GM23248 (cell line): ENCODE data around the gene FSTL3. TPM values are rescaled to one million over a fixed set of nuclear protein-coding genes. Genes with fewer than 3 reads are reported as not detected.
"Not testable (repeated sequence)": the region's sequence is repeated elsewhere in the genome, so short reads cannot be mapped to it uniquely, and the experiment has no call there.

ENCODE experiments used
- DNase-seq: peaks from one replicate; pipeline ENCODE4 v3.0.0-alpha.2; 2015
- H2AFZ ChIP-seq: fragments of 200-600 bp; sonication (generic); 2 replicates; pipeline ENCODE4 v1.6.1; 2016; ENCODE audit warnings: antibody characterized with exemption
- H3F3A ChIP-seq: fragments of 200-600 bp; sonication (generic); 2 replicates; pipeline ENCODE4 v1.6.1; 2016; ENCODE audit warnings: mild to moderate bottlenecking, antibody characterized with exemption, mixed run types; ENCODE audit not compliant: insufficient read depth
- H3K27ac ChIP-seq: fragments of 200-600 bp; sonication (generic); 2 replicates; pipeline ENCODE4 v1.5.1; 2016; ENCODE audit warnings: mild to moderate bottlenecking
- H3K27me3 ChIP-seq: fragments of 200-600 bp; sonication (generic); replicated peaks from 2 replicates; pipeline ENCODE4 v1.6.1; 2016; ENCODE audit warnings: mild to moderate bottlenecking; ENCODE audit not compliant: insufficient read depth
- H3K36me3 ChIP-seq: fragments of 200-600 bp; sonication (generic); 2 replicates; pipeline ENCODE4 v1.6.1; 2016; ENCODE audit warnings: low read depth, mild to moderate bottlenecking
- H3K4me1 ChIP-seq: fragments of 200-600 bp; sonication (generic); 2 replicates; pipeline ENCODE4 v1.6.1; 2016; ENCODE audit warnings: mild to moderate bottlenecking; ENCODE audit not compliant: insufficient read depth
- H3K4me2 ChIP-seq: fragments of 200-600 bp; sonication (generic); one replicate; pipeline ENCODE4 v1.6.1; 2016; ENCODE audit warnings: mild to moderate bottlenecking; ENCODE audit not compliant: unreplicated experiment
- H3K4me3 ChIP-seq: fragments of 200-600 bp; sonication (generic); 2 replicates; pipeline ENCODE4 v1.5.1; 2016; ENCODE audit warnings: mild to moderate bottlenecking
- H3K79me2 ChIP-seq: fragments of 200-600 bp; sonication (generic); 2 replicates; pipeline ENCODE4 v1.6.1; 2016; ENCODE audit warnings: mild to moderate bottlenecking; ENCODE audit not compliant: insufficient read depth
- H3K9ac ChIP-seq: fragments of 200-600 bp; sonication (generic); 2 replicates; pipeline ENCODE4 v1.6.1; 2016; ENCODE audit warnings: mild to moderate bottlenecking
- H3K9me2 ChIP-seq: fragments of 200-600 bp; sonication (generic); 2 replicates; pipeline ENCODE4 v1.6.1; 2016; ENCODE audit warnings: mixed run types, mild to moderate bottlenecking, moderate library complexity; ENCODE audit not compliant: insufficient read depth
- H3K9me3 ChIP-seq: fragments of 200-600 bp; sonication (generic); one replicate; pipeline ENCODE4 v1.6.1; 2017; ENCODE audit warnings: low read depth
- H4K20me1 ChIP-seq: fragments of 200-600 bp; sonication (generic); 2 replicates; pipeline ENCODE4 v1.6.0; 2016; ENCODE audit not compliant: insufficient read depth
- EZH2 ChIP-seq: fragments of 200-600 bp; sonication (generic); IDR thresholded peaks from 2 replicates; pipeline ENCODE4 v1.6.1; 2018; ENCODE audit warnings: antibody characterized with exemption, mild to moderate bottlenecking; ENCODE audit not compliant: insufficient read depth, poor library complexity, severe bottlenecking
- EZH2phosphoT487 ChIP-seq: fragments of 200-600 bp; sonication (generic); IDR thresholded peaks from 2 replicates; pipeline ENCODE4 v1.6.1; 2018; ENCODE audit warnings: antibody characterized with exemption, moderate library complexity, mild to moderate bottlenecking, low read depth; ENCODE audit not compliant: insufficient read depth
- WGBS, 2 experiments: methylation state at CpG; one replicate each; pipeline ENCODE4 v1.1.6; 2015 to 2017; ENCODE audit warnings: low lambda C conversion rate in 2 of 2, low coverage in 1 of 2; ENCODE audit errors: missing lambda C conversion rate in 2 of 2; 5-methylcytosine and 5-hydroxymethylcytosine counted together
- in situ Hi-C: fragments of 300-500 bp; cut with MboI; formaldehyde crosslinking; loops from 2 replicates; pipeline ENCODE4 v1.15.0; 2020
- polyA plus RNA-seq: library from polyadenylated mRNA; unstranded; fragments of >200 nt; fragmentation: Nextera tagmentation; extraction: Ambion mirVana; gene quantifications from 2 replicates; pipeline ENCODE4 v1.2.1, GENCODE V29; 2016
- total RNA-seq: library from RNA; depleted of rRNA; stranded (reverse); fragments of >200 nt; shearing (Covaris generic); gene quantifications from 2 replicates; pipeline ENCODE4 v1.2.3, GENCODE V29; 2014

The FSTL3 gene
- total and polyA plus RNA-seq, 2 experiments from 2014 or later = 41.4 to 100 TPM

GRCh38 chr19:725461-726089 lies 49.4 kb downstream of the FSTL3 start:
- no peaks in the 10 kb centered on the region for H3K79me2 ChIP-seq
- in situ Hi-C loops = no loop called here
- 79 to 82% methylated on average over 13 of the region's 13 CpGs for WGBS, 2 experiments

GRCh38 chr19:726993-727956 lies 51.1 kb downstream of the FSTL3 start:
- H3K4me1 ChIP-seq = no peaks in the 10 kb centered on the region

More at GRCh38 chr19:725461-726089, 49.4 kb downstream of the FSTL3 start:
- H3K4me1 ChIP-seq = no peaks in the 10 kb centered on the region
- H3F3A ChIP-seq = no peaks in the 10 kb centered on the region
- H4K20me1 ChIP-seq = no peaks in the 10 kb centered on the region
- no peak overlapping the region for H3K4me3 ChIP-seq
- H3K27me3 ChIP-seq = no peaks in the 10 kb centered on the region
- no peak overlapping the region for H3K9ac ChIP-seq
- TF ChIP-seq EZH2phosphoT487 = no peak
- no peak for TF ChIP-seq EZH2
- H3K27ac ChIP-seq = no peak overlapping the region
- no peak for DNase-seq
- H3K36me3 ChIP-seq = no peaks in the 10 kb centered on the region
- H2AFZ ChIP-seq = no peak overlapping the region
- H3K9me3 ChIP-seq = no peaks in the 10 kb centered on the region
- no peak overlapping the region for H3K4me2 ChIP-seq
- no peaks in the 10 kb centered on the region for H3K9me2 ChIP-seq

DNA sequence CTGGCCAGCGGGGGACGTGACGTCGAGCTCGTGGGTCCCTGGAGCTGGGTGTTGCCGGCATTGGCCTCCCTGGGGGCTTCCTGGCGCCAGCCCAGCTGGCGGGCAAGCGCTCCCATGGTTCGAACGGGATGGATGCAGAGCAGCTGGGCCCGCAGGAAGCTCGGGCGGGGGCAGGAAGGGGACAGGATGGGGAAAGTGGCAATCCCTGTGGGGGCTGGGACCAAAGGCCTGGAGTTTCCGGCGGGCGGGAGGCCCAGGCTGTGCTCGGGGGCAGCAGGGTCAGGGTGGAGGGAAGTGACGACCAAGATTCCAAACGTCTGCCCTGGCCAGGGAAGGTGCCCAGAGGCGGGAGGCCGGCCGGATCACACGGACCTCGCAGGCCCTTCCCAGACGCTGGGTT lies 51.8 kb downstream of the FSTL3 start:
- Histone ChIP-seq H3K9me2 (no peaks in the 10 kb centered on the region), H3K27me3 (no peaks in the 10 kb centered on the region), H3K79me2 (no peaks in the 10 kb centered on the region), H3K27ac (no peak overlapping the region), H2AFZ (no peak overlapping the region), H3K4me2 (no peak overlapping the region), H3K9me3 (no peaks in the 10 kb centered on the region), H3K4me3 (no peak overlapping the region), H3K36me3 (no peaks in the 10 kb centered on the region), H3K4me1 (no peaks in the 10 kb centered on the region), H4K20me1 (no peaks in the 10 kb centered on the region), H3F3A (no peaks in the 10 kb centered on the region), H3K9ac (no peak overlapping the region)
- no peak for TF ChIP-seq EZH2phosphoT487
- no peak for TF ChIP-seq EZH2
- no peak for DNase-seq
- in situ Hi-C loops = no loop called here
- 79 to 82% methylated on average over 15 to 26 of the region's 26 CpGs for WGBS, 2 experiments

More at GRCh38 chr19:726993-727956, 51.1 kb downstream of the FSTL3 start:
- Histone ChIP-seq H3K36me3 (no peaks in the 10 kb centered on the region), H3K27me3 (no peaks in the 10 kb centered on the region), H3K9me3 (no peaks in the 10 kb centered on the region), H2AFZ (no peak overlapping the region), H3K27ac (no peak overlapping the region), H3K9ac (no peak overlapping the region), H3K4me2 (no peak overlapping the region), H3K79me2 (no peaks in the 10 kb centered on the region), H3K4me3 (no peak overlapping the region), H3K9me2 (no peaks in the 10 kb centered on the region), H3F3A (no peaks in the 10 kb centered on the region), H4K20me1 (no peaks in the 10 kb centered on the region)
- 69 to 71% methylated on average over 15 to 43 of the region's 43 CpGs for whole genome bisulfite sequencing, 2 experiments
- no peak for DNase-seq
- no peak for TF ChIP-seq EZH2
- TF ChIP-seq EZH2phosphoT487 = no peak
- in situ Hi-C loops = no loop called here

GRCh38 chr19:729564-729963 lies 53.4 kb downstream of the FSTL3 start:
- H3K27me3 ChIP-seq, H4K20me1 ChIP-seq, H3K4me3 ChIP-seq, in situ Hi-C loops, H3K9me2 ChIP-seq, H3K4me1 ChIP-seq, H3K79me2 ChIP-seq, DNase-seq, H3K9me3 ChIP-seq, H3K9ac ChIP-seq, H3K27ac ChIP-seq, H2AFZ ChIP-seq, H3F3A ChIP-seq, H3K36me3 ChIP-seq, H3K4me2 ChIP-seq: not testable (repeated sequence)
- 88% methylated on average over 15 of the region's 15 CpGs for WGBS, 2 experiments
